GM18861 (cell line): Measurements from ENCODE around the gene TSSK2.
"Not testable (repeated sequence)": the region's sequence is repeated elsewhere in the genome, so short reads cannot be mapped to it uniquely, and the experiment has no call there.

Experiments
- ATAC-seq: cut with Tn5 transposase; IDR thresholded peaks from one replicate; pipeline ENCODE4 v1.9.1; 2021; ENCODE audit not compliant: unreplicated experiment

The TSSK2 gene

GRCh38 chr22:19130959-19131684 lies at the start of gene TSSK2:
Gene TSSK2, plus strand, starts transcription at chr22:19131308. Its CDS starts 92 bp downstream, at chr22:19131400.
- ATAC-seq, result no peak

GRCh38 chr22:19081351-19081750 lies 49.8 kb upstream of the TSSK2 start:
- ATAC-seq, result no peak

- ATAC-seq, result no peak
Observed at GRCh38 chr22:19082101-19082500, 49.0 kb upstream of the TSSK2 start.

- no peak for ATAC-seq
Observed at GRCh38 chr22:19082793-19083192, 48.3 kb upstream of the TSSK2 start.

- ATAC-seq, result not testable (repeated sequence)
Observed at GRCh38 chr22:19084126-19084525, 47.0 kb upstream of the TSSK2 start.

GRCh38 chr22:19084586-19084985 lies 46.5 kb upstream of the TSSK2 start:
- not testable (repeated sequence) for ATAC-seq

GRCh38 chr22:19085233-19085718 lies 45.8 kb upstream of the TSSK2 start:
- ATAC-seq, result no peak

- ATAC-seq, result no peak
Observed at GRCh38 chr22:19086417-19086816, 44.7 kb upstream of the TSSK2 start.

- ATAC-seq, result no peak
Observed at GRCh38 chr22:19086896-19087295, 44.2 kb upstream of the TSSK2 start.

GRCh38 chr22:19088866-19089595 lies 42.1 kb upstream of the TSSK2 start:
- no peak for ATAC-seq

GRCh38 chr22:19090183-19090582 lies 40.9 kb upstream of the TSSK2 start:
- no peak for ATAC-seq

GRCh38 chr22:19090586-19091127 lies 40.5 kb upstream of the TSSK2 start:
- ATAC-seq, result no peak

GRCh38 chr22:19092725-19093124 lies 38.4 kb upstream of the TSSK2 start:
- ATAC-seq, result no peak

GRCh38 chr22:19094393-19094997 lies 36.6 kb upstream of the TSSK2 start:
- ATAC-seq, result no peak

- no peak for ATAC-seq
Observed at GRCh38 chr22:19096555-19096954, 34.6 kb upstream of the TSSK2 start.

- no peak for ATAC-seq
Observed at GRCh38 chr22:19097518-19097917, 33.6 kb upstream of the TSSK2 start.

- no peak for ATAC-seq
Observed at GRCh38 chr22:19098157-19098556, 33.0 kb upstream of the TSSK2 start.

- ATAC-seq, result no peak
Observed at GRCh38 chr22:19103880-19104821, 27.0 kb upstream of the TSSK2 start.

- ATAC-seq, result no peak
Observed at GRCh38 chr22:19105456-19105855, 25.7 kb upstream of the TSSK2 start.
